PFSK-1 (cell line): ENCODE results near the gene ZCCHC10.

ENCODE experiments used
- FOXP2 ChIP-seq: optimal IDR thresholded peaks from 2 replicates; pipeline ENCODE3; 2011; ENCODE audit warnings: borderline replicate concordance, control low read depth, inconsistent platforms; ENCODE audit not compliant: insufficient read depth; ENCODE audit errors: extremely low read length, extremely low read depth
- POLR2AphosphoS5 ChIP-seq: IDR thresholded peaks from 2 replicates; pipeline ENCODE4 v1.6.1; 2012; ENCODE audit warnings: low read depth, mild to moderate bottlenecking, control low read depth, low read length, moderate library complexity
- SIN3A ChIP-seq: IDR thresholded peaks from 2 replicates; pipeline ENCODE4 v1.6.1; 2012; ENCODE audit warnings: mild to moderate bottlenecking, low read length, moderate library complexity, borderline replicate concordance; ENCODE audit not compliant: insufficient read depth
- TAF1 ChIP-seq: IDR thresholded peaks from 2 replicates; pipeline ENCODE4 v1.6.1; 2012; ENCODE audit warnings: low read length, control low read depth, borderline replicate concordance; ENCODE audit not compliant: insufficient read depth
- TF ChIP-seq, protein P1 (sequence below), 2 experiments: IDR thresholded peaks; 2 replicates each; pipeline versions ENCODE4 v1.6.1 to v1.8.0; 2011 to 2012; ENCODE audit warnings: low read depth in 2 of 2, low read length in 2 of 2, control low read depth in 1 of 2, inconsistent platforms in 1 of 2, mild to moderate bottlenecking in 1 of 2, moderate library complexity in 1 of 2; ENCODE audit not compliant: insufficient read depth in 1 of 2

The ZCCHC10 gene

DNA sequence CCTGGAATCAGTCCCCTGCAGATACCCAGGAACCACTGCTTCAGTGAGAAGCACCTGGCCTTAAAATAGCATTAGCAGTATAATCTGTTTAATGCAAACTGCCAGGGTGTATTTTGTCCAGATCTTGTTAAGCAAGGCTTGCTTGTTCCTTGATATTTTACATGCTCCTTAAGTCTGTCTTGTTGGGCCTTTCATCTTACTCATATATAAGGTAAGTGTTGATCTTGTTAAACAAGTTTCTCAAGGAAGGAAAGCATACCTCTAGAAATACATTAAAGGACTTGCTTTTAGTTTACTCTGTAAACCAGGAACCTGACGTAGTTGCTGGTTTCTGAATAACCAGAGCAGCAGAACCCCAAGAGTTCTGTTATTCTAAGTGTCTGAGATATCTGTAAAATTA, 39.1 kb upstream of the ZCCHC10 start:
- TF ChIP-seq SIN3A (no peak), FOXP2 (no peak), TAF1 (no peak), POLR2AphosphoS5 (no peak)
- TF ChIP-seq, protein P1, sequence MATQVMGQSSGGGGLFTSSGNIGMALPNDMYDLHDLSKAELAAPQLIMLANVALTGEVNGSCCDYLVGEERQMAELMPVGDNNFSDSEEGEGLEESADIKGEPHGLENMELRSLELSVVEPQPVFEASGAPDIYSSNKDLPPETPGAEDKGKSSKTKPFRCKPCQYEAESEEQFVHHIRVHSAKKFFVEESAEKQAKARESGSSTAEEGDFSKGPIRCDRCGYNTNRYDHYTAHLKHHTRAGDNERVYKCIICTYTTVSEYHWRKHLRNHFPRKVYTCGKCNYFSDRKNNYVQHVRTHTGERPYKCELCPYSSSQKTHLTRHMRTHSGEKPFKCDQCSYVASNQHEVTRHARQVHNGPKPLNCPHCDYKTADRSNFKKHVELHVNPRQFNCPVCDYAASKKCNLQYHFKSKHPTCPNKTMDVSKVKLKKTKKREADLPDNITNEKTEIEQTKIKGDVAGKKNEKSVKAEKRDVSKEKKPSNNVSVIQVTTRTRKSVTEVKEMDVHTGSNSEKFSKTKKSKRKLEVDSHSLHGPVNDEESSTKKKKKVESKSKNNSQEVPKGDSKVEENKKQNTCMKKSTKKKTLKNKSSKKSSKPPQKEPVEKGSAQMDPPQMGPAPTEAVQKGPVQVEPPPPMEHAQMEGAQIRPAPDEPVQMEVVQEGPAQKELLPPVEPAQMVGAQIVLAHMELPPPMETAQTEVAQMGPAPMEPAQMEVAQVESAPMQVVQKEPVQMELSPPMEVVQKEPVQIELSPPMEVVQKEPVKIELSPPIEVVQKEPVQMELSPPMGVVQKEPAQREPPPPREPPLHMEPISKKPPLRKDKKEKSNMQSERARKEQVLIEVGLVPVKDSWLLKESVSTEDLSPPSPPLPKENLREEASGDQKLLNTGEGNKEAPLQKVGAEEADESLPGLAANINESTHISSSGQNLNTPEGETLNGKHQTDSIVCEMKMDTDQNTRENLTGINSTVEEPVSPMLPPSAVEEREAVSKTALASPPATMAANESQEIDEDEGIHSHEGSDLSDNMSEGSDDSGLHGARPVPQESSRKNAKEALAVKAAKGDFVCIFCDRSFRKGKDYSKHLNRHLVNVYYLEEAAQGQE (IDR thresholded peaks at IDR 0.05; ENCODE audit: insufficient read depth in 1 of 2, low read depth in 2 of 2, low read length in 2 of 2): no peak

DNA sequence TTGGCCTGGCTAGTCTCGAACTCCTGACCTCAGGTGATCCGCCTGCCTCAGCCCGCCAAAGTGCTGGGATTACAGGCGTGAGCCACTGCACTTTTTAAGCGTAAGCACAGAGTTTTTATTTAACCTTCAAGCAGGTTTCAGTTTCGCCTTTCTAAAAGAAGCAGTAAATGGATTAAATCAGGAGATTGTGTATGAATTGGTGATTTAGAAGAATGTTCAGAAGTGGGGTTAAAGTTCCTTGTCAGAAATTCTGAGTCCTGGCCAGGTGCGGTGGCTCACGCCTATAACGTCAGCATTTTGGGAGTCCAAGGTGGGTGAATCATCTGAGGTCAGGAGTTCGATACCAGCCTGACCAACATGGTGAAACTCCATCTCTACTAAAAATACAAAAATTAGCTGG, 37.6 kb upstream of the ZCCHC10 start:
- no peak for TF ChIP-seq POLR2AphosphoS5
- TF ChIP-seq, protein P1 (IDR thresholded peaks at IDR 0.05; ENCODE audit: insufficient read depth in 1 of 2, low read depth in 2 of 2, low read length in 2 of 2): no peak
- TF ChIP-seq TAF1: no peak
- TF ChIP-seq SIN3A: no peak
- no peak for TF ChIP-seq FOXP2

DNA sequence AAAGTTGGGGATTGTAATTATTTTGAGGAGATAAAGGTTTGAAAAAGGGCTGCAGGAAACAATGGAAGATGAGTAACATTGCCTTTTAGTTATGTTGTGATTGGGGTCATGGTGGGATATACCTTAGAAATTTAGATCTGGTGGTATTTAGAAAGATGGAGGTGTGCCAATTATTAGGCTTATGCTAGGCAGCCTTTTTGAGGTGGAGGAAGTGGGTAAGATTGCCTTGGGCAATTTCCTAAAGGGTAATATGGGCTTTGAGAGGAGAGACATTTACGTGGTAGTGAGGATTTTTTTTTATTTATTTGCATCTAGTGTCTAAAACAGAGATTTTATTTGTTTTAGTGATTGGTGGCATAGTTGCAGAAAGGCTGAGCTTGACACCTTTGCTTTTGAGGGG, 35.9 kb upstream of the ZCCHC10 start:
- TF ChIP-seq, protein P1 (IDR thresholded peaks at IDR 0.05; ENCODE audit: insufficient read depth in 1 of 2, low read depth in 2 of 2, low read length in 2 of 2): no peak
- no peak for TF ChIP-seq FOXP2
- TF ChIP-seq TAF1: no peak
- no peak for TF ChIP-seq SIN3A
- TF ChIP-seq POLR2AphosphoS5: no peak

DNA sequence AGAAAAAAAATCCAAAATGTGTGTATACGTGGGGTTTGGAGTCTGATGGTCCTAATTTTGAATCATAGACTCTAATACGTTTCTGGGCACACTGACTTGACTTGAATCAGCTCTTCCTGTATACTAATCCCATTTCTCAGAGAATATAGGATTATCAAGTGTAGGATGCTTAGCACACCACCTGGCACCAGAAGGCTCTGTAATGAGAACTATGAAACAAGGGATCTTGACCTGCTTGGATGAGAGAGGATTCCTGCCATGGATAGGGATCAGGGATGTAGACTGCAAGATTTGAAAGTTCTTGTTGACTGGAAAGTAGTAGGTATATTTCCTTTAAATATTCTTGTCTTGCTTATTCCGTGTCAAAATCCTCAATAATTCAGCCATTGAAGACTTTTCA, 33.3 kb upstream of the ZCCHC10 start:
- TF ChIP-seq, protein P1 (IDR thresholded peaks at IDR 0.05; ENCODE audit: insufficient read depth in 1 of 2, low read depth in 2 of 2, low read length in 2 of 2): no peak
- TF ChIP-seq TAF1: no peak
- no peak for TF ChIP-seq SIN3A
- no peak for TF ChIP-seq POLR2AphosphoS5
- no peak for TF ChIP-seq FOXP2

DNA sequence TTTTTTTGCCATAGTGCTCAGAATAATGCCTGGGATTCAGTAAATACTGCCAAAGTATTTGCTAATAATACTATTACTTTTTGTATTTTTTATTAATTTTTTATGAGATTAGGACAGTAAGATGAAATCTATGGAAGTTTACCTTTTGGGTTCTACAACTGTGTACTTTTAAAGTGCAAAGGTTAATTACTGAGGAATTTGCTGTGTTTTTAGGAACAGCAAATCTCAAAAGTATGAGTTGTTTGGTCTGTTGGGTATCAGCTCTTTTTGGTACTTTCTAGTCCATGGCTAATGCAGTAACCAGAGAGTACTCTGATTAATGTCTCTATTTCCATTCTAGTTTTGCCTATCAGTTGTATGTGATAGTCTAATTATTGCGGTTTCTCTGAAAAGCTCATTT, 30.5 kb upstream of the ZCCHC10 start:
- TF ChIP-seq FOXP2: no peak
- TF ChIP-seq, protein P1 (IDR thresholded peaks at IDR 0.05; ENCODE audit: insufficient read depth in 1 of 2, low read depth in 2 of 2, low read length in 2 of 2): no peak
- no peak for TF ChIP-seq POLR2AphosphoS5
